ENCODE data around the gene BEND7. TPM values are rescaled to one million over a fixed set of nuclear protein-coding genes. Genes with fewer than 3 reads are reported as not detected.

BEND7 gene
- total RNA-seq, 1 donor = 9.0 TPM

- no peak for DNase-seq (ENCODE audit: insufficient read length, low spot score, missing footprints)
- H3K9me3 ChIP-seq (ENCODE audit: low read depth, low read length) = no peaks in the 10 kb centered on the region
- no peaks in the 10 kb centered on the region for H4K20me1 ChIP-seq (ENCODE audit: insufficient read depth, low read length)
- H3K4me1 ChIP-seq (ENCODE audit: insufficient read depth, low read length) = no peaks in the 10 kb centered on the region
- H3K4me2 ChIP-seq (ENCODE audit: insufficient read depth, low read length) = no peak overlapping the region
- no peak overlapping the region for H2AFZ ChIP-seq (ENCODE audit: low read length)
- H3K27ac ChIP-seq (ENCODE audit: low read depth, low read length) = no peak overlapping the region
- H3K79me2 ChIP-seq (ENCODE audit: insufficient read depth, low read length) = no peaks in the 10 kb centered on the region
- H3K27me3 ChIP-seq (ENCODE audit: insufficient read depth, low read length) = peaks cover 4% of the 10 kb centered on the region
- H3K4me3 ChIP-seq (ENCODE audit: insufficient read depth, low read length) = no peak overlapping the region
- no peak for TF ChIP-seq CTCF (IDR thresholded peaks at IDR 0.05; ENCODE audit: extremely low read depth, low read depth, low read length)
- no peaks in the 10 kb centered on the region for H3K36me3 ChIP-seq (ENCODE audit: insufficient read depth, low read length)
Measured at GRCh38 chr10:13402021-13402420, 126.8 kb downstream of the BEND7 start.

- no peak overlapping the region for H3K4me2 ChIP-seq (ENCODE audit: insufficient read depth, low read length)
- no peaks in the 10 kb centered on the region for H3K4me1 ChIP-seq (ENCODE audit: insufficient read depth, low read length)
- H3K27me3 ChIP-seq (ENCODE audit: insufficient read depth, low read length) = peaks cover 4% of the 10 kb centered on the region
- H2AFZ ChIP-seq (ENCODE audit: low read length) = no peak overlapping the region
- H3K27ac ChIP-seq (ENCODE audit: low read depth, low read length) = no peak overlapping the region
- no peaks in the 10 kb centered on the region for H3K9me3 ChIP-seq (ENCODE audit: low read depth, low read length)
- H3K79me2 ChIP-seq (ENCODE audit: insufficient read depth, low read length) = no peaks in the 10 kb centered on the region
- H3K4me3 ChIP-seq (ENCODE audit: insufficient read depth, low read length) = no peak overlapping the region
- H4K20me1 ChIP-seq (ENCODE audit: insufficient read depth, low read length) = no peaks in the 10 kb centered on the region
- no peaks in the 10 kb centered on the region for H3K36me3 ChIP-seq (ENCODE audit: insufficient read depth, low read length)
- no peak for TF ChIP-seq CTCF (IDR thresholded peaks at IDR 0.05; ENCODE audit: extremely low read depth, low read depth, low read length)
- no peak for DNase-seq (ENCODE audit: insufficient read length, low spot score, missing footprints)
Measured at GRCh38 chr10:13401142-13401541, 127.7 kb downstream of the BEND7 start.

- H3K36me3 ChIP-seq (ENCODE audit: insufficient read depth, low read length) = no peaks in the 10 kb centered on the region
- TF ChIP-seq CTCF (IDR thresholded peaks at IDR 0.05; ENCODE audit: extremely low read depth, low read depth, low read length) = no peak
Measured at GRCh38 chr10:13400196-13400965, 128.4 kb downstream of the BEND7 start.

GRCh38 chr10:13399752-13400151 lies 129.1 kb downstream of the BEND7 start:
- Histone ChIP-seq H3K36me3 (ENCODE audit: insufficient read depth, low read length) (no peaks in the 10 kb centered on the region), H3K27me3 (ENCODE audit: insufficient read depth, low read length) (peaks cover 4% of the 10 kb centered on the region)
- DNase-seq (ENCODE audit: insufficient read length, low spot score, missing footprints) = no peak

More at GRCh38 chr10:13400196-13400965, 128.4 kb downstream of the BEND7 start:
- no peaks in the 10 kb centered on the region for H3K79me2 ChIP-seq (ENCODE audit: insufficient read depth, low read length)
- no peak overlapping the region for H2AFZ ChIP-seq (ENCODE audit: low read length)
- no peak for DNase-seq (ENCODE audit: insufficient read length, low spot score, missing footprints)
- no peak overlapping the region for H3K4me2 ChIP-seq (ENCODE audit: insufficient read depth, low read length)
- no peaks in the 10 kb centered on the region for H3K9me3 ChIP-seq (ENCODE audit: low read depth, low read length)
- no peak overlapping the region for H3K27ac ChIP-seq (ENCODE audit: low read depth, low read length)
- peaks cover 4% of the 10 kb centered on the region for H3K27me3 ChIP-seq (ENCODE audit: insufficient read depth, low read length)
- H3K4me3 ChIP-seq (ENCODE audit: insufficient read depth, low read length) = no peak overlapping the region
- H4K20me1 ChIP-seq (ENCODE audit: insufficient read depth, low read length) = no peaks in the 10 kb centered on the region
- H3K4me1 ChIP-seq (ENCODE audit: insufficient read depth, low read length) = no peaks in the 10 kb centered on the region

More at GRCh38 chr10:13399752-13400151, 129.1 kb downstream of the BEND7 start:
- Histone ChIP-seq H2AFZ (ENCODE audit: low read length) (no peak overlapping the region), H3K4me1 (ENCODE audit: insufficient read depth, low read length) (no peaks in the 10 kb centered on the region), H3K4me3 (ENCODE audit: insufficient read depth, low read length) (no peak overlapping the region), H4K20me1 (ENCODE audit: insufficient read depth, low read length) (no peaks in the 10 kb centered on the region), H3K9me3 (ENCODE audit: low read depth, low read length) (no peaks in the 10 kb centered on the region), H3K4me2 (ENCODE audit: insufficient read depth, low read length) (no peak overlapping the region), H3K79me2 (ENCODE audit: insufficient read depth, low read length) (no peaks in the 10 kb centered on the region), H3K27ac (ENCODE audit: low read depth, low read length) (no peak overlapping the region)
- no peak for TF ChIP-seq CTCF (IDR thresholded peaks at IDR 0.05; ENCODE audit: extremely low read depth, low read depth, low read length)
